Measurements from ENCODE around the gene RPS16.

DNA sequence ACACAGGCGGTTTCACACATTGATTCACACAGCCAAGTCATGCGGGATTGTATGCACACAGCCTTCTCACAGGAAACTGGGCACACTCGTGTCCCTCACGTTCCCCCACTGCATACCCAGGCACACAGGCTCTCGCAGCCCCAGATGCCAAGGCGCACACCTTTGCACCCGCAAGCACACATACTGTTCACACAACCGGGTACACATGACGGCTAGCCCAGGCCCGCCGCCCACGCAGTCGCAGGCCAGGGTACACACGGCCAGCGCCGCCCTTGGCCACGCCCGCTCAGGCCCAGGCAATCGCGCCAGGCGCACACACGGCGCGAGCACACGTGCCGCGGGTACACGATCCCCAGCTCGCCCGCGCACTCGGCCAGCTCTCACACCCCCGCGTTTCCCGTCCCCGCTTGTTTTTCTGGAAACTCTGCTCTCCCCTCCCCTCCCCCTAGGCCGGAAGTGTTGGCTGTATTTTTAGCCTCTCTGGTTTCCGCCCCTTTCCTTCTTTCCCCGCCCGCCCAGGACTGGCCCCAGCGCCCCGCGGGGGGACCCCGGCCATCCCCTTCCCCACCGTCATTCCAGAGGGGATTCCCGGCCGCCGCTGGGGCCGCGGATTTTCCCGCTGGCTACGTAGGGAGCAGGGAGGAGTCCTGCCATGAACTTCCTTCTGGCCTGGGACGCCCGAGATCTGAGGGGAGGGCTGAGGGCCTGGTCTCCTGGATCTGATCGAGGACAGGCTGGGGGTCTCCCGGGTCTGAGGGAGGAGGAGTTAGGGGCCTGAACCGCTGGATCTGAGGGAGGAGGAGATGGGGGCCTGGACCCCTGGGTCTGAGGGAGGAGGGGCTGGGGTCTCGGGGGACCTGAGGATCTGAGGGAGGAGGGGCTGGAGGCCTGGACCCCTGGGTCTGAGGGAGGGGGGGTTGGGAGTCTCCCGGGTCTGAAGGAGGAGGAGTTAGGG lies 33.1 kb downstream of the RPS16 start:
- TF ChIP-seq, protein P1, sequence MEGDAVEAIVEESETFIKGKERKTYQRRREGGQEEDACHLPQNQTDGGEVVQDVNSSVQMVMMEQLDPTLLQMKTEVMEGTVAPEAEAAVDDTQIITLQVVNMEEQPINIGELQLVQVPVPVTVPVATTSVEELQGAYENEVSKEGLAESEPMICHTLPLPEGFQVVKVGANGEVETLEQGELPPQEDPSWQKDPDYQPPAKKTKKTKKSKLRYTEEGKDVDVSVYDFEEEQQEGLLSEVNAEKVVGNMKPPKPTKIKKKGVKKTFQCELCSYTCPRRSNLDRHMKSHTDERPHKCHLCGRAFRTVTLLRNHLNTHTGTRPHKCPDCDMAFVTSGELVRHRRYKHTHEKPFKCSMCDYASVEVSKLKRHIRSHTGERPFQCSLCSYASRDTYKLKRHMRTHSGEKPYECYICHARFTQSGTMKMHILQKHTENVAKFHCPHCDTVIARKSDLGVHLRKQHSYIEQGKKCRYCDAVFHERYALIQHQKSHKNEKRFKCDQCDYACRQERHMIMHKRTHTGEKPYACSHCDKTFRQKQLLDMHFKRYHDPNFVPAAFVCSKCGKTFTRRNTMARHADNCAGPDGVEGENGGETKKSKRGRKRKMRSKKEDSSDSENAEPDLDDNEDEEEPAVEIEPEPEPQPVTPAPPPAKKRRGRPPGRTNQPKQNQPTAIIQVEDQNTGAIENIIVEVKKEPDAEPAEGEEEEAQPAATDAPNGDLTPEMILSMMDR (IDR thresholded peaks at IDR 0.05) = peak in 1 of 6 experiments; percentile 8
- peak in 3 of 4 donors; percentile 41 to 61 (median 42) for TF ChIP-seq POLR2A (IDR thresholded peaks at IDR 0.05)
